ENCODE measurements around the gene ZBED4. TPM values are rescaled to one million over a fixed set of nuclear protein-coding genes. Genes with fewer than 3 reads are reported as not detected.

The ZBED4 gene
- total and polyA plus RNA-seq, 12 donors, result 2.6 to 5.9 (median 4.2) TPM

DNA sequence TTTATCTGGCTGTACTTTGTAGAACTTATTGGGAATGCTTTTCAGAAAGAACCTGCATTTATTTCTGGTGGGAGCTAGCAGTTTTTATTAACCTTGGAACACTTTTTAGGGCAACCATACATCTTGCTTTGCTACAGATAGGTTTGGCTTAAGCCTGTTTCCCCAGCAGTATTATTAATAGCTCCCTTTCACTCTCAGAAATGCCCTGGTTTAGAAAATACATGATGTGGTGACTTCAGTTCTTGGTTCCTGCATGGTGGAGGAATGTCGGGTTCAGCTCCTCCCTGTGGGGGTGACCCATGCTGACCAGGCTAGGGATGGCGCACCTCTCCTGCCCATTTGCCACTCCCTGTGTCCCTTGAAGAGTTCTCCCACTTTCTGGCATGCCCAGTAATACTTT, 28.2 kb downstream of the ZBED4 start:
- intact Hi-C loops (cut with DNase I), result no loop called here
- H3K27me3 ChIP-seq, result no peaks in the 10 kb centered on the region
- H3K9me3 ChIP-seq, result peaks cover 0 to 6% (median 0%) of the 10 kb centered on the region in 11 donors
- TF ChIP-seq, protein P1, sequence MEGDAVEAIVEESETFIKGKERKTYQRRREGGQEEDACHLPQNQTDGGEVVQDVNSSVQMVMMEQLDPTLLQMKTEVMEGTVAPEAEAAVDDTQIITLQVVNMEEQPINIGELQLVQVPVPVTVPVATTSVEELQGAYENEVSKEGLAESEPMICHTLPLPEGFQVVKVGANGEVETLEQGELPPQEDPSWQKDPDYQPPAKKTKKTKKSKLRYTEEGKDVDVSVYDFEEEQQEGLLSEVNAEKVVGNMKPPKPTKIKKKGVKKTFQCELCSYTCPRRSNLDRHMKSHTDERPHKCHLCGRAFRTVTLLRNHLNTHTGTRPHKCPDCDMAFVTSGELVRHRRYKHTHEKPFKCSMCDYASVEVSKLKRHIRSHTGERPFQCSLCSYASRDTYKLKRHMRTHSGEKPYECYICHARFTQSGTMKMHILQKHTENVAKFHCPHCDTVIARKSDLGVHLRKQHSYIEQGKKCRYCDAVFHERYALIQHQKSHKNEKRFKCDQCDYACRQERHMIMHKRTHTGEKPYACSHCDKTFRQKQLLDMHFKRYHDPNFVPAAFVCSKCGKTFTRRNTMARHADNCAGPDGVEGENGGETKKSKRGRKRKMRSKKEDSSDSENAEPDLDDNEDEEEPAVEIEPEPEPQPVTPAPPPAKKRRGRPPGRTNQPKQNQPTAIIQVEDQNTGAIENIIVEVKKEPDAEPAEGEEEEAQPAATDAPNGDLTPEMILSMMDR (IDR thresholded peaks at IDR 0.05), result no peak
- H3K4me1 ChIP-seq, result peaks cover 0 to 20% (median 0%) of the 10 kb centered on the region in 9 donors
- H3K27ac ChIP-seq, result no peak overlapping the region
- WGBS, 2 donors, result 94 to 98% methylated on average over 2 of the region's 2 CpGs
- H3K36me3 ChIP-seq, result peaks cover 0 to 47% (median 14%) of the 10 kb centered on the region in 9 donors
- ATAC-seq (no peak), DNase-seq (no peak)
- H3K4me3 ChIP-seq, result no peak overlapping the region

DNA sequence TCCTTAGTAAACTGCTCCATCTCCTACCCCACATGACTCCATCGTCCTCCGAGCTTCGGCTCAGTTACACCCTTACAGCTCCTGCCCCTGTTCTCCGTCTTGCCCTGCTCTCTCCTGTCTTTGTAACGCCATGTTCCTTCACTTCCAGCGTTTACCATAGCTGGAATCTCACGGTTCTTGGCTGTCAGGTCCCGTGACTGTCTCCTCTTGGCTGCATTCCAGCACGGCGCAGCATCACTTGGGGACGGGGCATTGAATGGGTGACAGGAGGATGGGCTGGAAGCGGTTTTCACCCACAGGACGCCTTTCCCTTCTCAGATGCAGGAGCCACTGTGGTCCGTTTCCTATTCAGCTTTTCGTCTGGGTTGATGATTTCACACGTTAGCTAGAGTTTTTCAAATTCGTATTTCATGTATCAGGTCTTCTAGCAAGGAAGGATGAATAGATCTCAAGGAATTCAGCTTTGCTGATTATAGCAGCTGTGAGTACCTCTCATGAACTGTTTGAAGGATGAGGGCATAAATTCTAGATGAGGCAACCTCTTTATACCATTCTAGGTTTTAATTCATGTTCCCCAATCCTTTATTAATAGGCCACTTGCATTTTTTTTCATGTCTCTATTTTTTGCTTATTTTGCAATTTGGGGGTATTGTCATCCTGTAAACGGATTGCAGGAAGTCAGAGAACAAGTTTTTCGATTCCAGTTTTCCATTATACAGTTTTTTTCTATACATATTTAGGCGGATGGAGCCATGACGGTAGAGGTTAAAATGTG, 29.1 kb downstream of the ZBED4 start:
- Histone ChIP-seq H3K9me3 (peaks cover 0 to 6% (median 0%) of the 10 kb centered on the region in 11 donors), H3K36me3 (peaks cover 0 to 55% (median 20%) of the 10 kb centered on the region in 9 donors), H3K4me1 (peaks cover 0 to 20% (median 0%) of the 10 kb centered on the region in 9 donors), H3K4me3 (no peak overlapping the region), H3K27me3 (no peaks in the 10 kb centered on the region), H3K27ac (no peak overlapping the region)
- TF ChIP-seq, protein P1 (IDR thresholded peaks at IDR 0.05), result no peak
- ATAC-seq (peak in 2 of 8 donors; percentile 24 to 30), DNase-seq (no peak)
- intact Hi-C loops (cut with DNase I), result no loop called here
- 56 to 66% methylated on average over 21 of the region's 21 CpGs for WGBS, 2 donors

DNA sequence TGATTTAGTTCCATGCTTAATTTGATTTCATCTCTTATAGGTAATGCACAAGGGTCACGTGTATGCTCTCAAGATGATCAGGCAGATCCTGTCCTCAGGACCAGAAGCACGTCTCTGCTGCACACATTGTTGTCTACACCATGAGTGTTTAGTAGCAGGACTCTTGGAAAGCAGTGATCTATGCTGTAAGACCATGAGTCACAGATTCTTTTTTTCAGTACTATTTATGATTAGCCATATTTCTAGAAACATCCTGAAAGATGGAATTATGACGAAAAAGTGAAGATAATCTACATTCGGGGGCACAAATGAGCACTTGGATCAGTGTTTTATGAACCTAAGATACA, 29.6 kb downstream of the ZBED4 start:
- TF ChIP-seq, protein P1 (IDR thresholded peaks at IDR 0.05), result no peak
- ATAC-seq (no peak), DNase-seq (no peak)
- intact Hi-C loops (cut with DNase I), result no loop called here
- Histone ChIP-seq H3K27me3 (no peaks in the 10 kb centered on the region), H3K4me3 (no peak overlapping the region), H3K4me1 (peaks cover 0 to 20% (median 0%) of the 10 kb centered on the region in 9 donors), H3K27ac (no peak overlapping the region), H3K36me3 (peaks cover 0 to 56% (median 20%) of the 10 kb centered on the region in 9 donors), H3K9me3 (peaks cover 0 to 6% (median 0%) of the 10 kb centered on the region in 11 donors)
- WGBS, 2 donors, result 96 to 97% methylated on average over 4 of the region's 4 CpGs

DNA sequence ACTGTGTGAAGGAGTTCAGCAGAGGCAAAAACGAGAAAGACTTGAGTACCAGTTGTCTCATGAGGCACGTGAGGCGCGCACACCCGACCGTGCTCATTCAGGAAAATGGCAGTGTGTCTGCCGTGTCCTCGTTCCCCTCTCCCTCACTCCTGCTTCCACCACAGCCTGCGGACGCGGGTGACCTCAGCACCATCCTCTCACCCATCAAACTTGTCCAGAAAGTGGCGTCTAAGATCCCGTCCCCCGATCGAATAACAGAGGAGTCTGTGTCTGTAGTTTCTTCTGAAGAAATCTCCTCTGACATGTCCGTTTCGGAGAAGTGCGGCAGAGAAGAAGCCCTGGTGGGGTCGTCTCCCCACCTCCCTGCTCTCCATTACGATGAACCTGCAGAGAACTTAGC, 30.4 kb downstream of the ZBED4 start:
- TF ChIP-seq, protein P1 (IDR thresholded peaks at IDR 0.05), result no peak
- intact Hi-C loops (cut with DNase I), result no loop called here
- 95 to 98% methylated on average over 20 of the region's 20 CpGs for WGBS, 2 donors

More for the DNA sequence above, 30.4 kb downstream of the ZBED4 start:
- Histone ChIP-seq H3K9me3 (peaks cover 0 to 7% (median 0%) of the 10 kb centered on the region in 11 donors), H3K36me3 (peaks cover 0 to 61% (median 20%) of the 10 kb centered on the region in 9 donors), H3K4me1 (peaks cover 0 to 20% (median 0%) of the 10 kb centered on the region in 9 donors), H3K27ac (no peak overlapping the region), H3K27me3 (no peaks in the 10 kb centered on the region), H3K4me3 (no peak overlapping the region)
- DNase-seq (no peak), ATAC-seq (no peak)
